Dermis blood vessel endothelial cell (primary cell): ENCODE results near the gene NDC80. TPM values are rescaled to one million over a fixed set of nuclear protein-coding genes. Genes with fewer than 3 reads are reported as not detected.

ENCODE experiments used
- DNase-seq: peaks from one replicate; pipeline ENCODE4 v3.0.0; 2010
- total RNA-seq: library from RNA; depleted of rRNA; stranded (reverse); fragments of >200 nt; gene quantifications from 2 replicates; pipeline ENCODE4 v1.2.3, GENCODE V29; 2014

The NDC80 gene
- total RNA-seq, 1 donor from 2014 or later = 9.0 TPM

DNA sequence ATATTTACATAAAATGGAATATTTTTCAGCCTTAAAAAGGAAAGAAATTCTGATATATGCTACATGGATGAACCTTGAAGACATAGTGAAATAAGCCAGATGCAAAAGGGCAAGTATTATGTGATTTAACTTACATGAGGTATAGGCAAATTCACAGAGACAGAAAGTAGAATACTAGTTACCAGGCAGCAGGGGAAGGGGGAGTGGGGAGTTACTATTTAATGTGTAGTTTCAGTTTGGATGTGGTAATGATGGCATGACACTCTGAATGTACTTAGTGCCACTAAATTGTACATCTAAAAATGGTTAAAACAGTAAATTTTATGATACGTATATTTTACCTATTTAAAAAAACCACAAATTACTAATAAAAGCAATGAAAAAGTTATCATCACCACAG lies 12.1 kb upstream of the NDC80 start:
- no peak for DNase-seq

DNA sequence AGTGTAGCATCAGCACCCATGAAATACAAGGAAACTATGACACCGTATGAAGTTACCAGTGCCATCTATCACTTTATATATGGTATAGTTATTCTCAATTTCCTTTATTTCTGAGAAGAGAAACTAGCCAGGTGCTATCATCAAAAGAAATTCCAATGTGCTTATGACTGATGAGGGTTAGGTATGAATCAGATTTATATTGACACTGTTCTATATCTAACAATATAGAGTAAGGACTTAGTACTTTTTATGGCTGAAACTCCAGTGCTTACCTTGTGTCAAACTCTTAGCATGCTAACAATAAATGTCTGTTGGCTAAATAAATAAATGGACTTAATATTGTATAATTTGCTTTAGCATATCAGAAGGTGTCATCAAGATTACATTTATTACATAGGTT lies 7.0 kb upstream of the NDC80 start:
- DNase-seq = no peak

DNA sequence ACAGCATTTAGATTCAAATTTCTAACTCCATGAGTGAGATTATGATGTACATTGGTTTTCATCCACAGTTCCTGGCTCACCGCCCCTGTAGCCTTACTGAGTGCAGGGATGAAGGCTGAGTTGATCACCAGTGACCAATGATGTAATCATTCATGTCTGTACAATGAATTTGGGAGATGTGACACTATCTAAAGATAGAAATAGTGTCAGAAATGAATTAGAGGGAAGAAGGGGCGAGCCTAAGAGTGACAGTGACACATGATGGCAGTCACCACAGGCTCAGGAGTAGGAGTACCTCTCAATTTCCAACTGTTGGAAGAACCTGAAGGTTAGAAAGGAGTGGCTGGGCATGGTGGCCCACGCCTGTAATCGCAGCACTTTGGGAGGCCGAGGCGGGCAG lies 3.2 kb upstream of the NDC80 start:
- no peak for DNase-seq

DNA sequence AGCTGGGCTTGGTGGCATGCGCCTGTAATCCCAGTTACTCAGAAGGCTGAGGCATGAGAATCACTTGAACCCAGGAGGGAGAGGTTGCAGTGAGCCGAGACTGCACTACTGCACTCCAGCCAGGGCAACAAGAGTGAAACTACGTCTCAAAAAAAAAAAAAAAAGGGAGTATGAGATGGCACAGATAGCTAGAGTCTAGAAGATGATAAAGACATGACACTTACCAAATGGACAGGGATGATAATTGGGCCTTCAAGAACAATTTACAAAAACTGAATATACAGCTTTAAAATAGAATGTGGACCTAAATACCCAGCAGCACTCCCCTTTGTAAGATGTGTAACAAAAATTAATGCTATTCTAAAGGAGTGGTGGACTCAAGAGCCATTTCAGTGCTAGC lies 2.8 kb upstream of the NDC80 start:
- no peak for DNase-seq

DNA sequence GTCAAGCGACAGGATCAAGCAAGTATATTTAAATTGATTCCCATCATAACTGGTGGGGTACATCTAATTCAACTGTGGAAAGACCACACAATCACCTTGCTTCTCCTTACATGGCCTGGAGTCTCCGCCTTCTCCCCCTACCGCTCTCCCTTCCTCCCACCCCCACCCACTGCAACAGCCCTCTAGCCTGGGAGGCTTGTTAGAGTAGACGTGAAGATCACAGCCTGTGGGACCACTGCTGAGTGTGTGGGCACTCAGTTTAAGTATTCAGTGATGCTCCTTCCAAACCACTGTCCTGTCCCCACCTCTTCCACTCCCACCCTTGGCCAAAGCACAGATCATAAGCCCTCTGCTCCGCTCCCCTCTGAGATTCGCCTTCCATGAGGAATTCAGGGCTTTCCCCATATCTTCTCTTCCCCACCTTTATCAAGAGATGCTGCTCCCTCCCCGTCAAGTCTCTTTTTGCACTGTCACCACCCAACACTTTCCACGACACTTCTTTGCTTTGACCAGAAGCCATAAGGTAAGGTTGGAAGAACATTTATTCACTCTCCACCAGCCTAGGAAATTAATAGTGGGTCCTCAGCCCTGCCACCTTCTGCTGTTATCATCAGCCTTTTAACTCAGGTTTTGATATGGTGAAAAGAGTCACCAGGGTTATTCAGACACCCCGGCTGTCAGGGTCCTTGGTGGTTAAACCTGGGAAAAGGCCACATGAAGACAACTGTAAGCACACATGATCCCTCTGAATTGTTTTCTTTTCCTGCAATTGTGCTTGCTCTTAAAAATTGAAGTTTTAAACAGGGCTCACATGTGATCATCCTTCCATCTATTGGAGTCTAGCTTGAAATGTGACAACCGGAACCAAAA lies 1.8 kb upstream of the NDC80 start:
- DNase-seq = no peak

DNA sequence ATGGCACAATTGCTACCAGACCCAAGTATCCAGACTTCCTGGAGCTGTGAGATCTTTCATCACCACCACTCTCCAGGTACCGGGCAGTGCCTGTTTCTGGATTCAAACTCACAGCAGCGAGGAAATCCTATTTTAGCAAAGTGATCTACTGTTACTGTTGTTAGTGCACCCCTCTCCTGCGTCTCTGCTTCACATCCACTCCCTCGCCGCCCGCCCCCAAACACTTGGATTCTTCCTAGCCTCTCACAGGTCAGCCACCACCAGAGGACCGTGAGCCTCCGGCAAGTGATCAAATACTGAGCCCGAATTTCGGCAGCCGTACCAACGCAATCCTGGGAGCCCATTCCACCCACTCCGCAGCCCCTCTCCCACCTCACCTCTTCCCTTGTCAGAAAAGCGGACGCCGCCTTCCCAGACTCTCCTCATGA lies 571 bp upstream of the NDC80 start:
- peak; percentile 76 for DNase-seq

DNA sequence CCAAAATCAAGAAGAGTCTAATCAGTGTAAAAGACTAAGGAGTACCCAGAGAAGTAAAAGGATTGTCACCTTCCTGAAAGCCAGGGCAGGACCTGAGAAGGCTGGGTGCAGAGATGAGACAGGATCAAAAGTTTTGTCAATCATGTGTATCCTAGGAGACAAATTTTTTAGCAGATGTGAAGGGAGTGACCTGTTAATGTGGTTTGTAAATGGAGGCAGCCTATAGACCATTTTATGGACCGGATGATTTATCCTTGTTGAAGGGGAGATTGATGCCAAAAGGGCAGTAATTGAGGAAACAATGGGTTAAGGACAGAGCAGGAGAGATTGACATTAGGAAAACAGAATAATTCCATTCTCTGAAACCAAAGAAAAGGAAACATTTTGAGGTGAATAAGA lies 813 bp downstream of the NDC80 start:
- no peak for DNase-seq

DNA sequence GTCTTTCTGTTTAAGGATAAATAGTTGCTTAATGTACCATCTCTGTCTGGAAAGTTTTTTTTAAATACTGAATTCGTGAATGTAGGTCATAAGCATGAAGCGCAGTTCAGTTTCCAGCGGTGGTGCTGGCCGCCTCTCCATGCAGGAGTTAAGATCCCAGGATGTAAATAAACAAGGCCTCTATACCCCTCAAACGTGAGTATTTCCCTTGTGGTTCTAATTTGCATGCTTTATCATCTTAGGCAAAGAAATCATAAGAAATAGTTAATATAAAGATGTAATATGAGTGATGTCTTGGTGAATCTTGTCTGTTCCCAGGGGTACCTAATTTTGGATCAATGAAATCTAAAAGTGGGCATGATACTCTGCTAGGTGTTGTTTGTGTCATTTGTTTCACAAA lies 1.5 kb downstream of the NDC80 start:
- DNase-seq = no peak

DNA sequence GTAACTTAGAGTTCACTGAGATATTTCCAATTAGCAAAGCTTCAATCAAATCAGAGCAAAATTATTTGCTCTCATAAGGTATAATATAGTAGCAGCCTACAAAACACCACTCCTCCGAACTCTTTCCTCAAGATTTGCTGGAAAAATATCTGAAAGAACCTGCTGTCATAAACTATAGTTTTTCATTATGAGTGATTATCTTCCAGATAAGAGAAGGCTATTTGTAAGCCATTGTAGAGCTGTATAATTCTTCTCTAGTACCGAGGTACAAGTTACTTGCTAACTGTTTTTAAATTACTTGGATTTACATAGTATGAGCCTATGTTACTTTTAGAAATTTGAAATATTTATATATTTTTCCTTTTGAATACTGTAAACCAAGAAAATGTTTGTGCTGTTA lies 2.1 kb downstream of the NDC80 start:
- no peak for DNase-seq

DNA sequence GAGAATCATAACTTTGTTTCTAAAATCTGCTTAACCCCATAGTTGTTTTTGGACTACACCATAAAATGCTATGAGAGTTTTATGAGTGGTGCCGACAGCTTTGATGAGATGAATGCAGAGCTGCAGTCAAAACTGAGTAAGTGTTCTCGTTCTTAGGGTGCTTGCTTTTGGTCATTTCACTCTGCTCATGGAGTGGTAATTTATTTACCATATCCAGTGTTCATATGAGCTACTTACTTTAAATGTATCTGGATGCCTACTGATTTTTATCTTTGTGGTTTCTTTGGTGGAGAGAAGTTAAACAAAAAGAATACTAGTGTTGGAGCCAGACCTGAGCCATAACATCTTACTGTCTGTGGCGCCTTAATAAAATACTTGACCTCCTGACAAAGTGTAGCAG lies 16.4 kb downstream of the NDC80 start:
- DNase-seq = no peak

DNA sequence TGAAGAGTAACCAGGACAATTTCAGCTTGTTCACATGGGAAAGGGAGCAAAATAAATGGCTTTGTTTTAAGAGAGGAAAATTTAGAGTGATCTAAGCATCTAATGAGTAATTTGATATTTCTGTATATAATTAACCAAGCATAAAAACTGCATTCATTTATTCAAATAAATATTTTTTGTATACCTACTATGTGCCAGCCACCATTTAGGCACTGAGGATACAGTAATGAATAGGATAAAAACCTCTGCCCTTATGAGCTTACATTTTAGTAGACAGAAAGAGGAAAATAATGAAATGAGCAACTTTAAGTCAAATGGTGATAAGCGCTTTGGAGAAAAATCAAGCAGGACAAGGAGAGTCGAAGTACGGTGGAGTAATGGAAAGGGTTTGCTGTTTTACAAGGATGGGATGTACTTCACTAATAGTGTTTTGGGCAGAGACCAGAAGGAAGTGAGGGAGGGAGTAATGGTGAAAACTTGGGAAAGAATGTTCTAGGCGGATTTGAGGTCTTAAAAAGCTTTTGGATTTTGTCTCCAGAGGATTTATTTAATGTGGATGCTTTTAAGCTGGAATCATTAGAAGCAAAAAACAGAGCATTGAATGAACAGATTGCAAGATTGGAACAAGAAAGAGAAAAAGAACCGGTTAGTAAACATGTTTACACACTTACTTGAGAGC lies 17.4 kb downstream of the NDC80 start:
- DNase-seq = no peak

DNA sequence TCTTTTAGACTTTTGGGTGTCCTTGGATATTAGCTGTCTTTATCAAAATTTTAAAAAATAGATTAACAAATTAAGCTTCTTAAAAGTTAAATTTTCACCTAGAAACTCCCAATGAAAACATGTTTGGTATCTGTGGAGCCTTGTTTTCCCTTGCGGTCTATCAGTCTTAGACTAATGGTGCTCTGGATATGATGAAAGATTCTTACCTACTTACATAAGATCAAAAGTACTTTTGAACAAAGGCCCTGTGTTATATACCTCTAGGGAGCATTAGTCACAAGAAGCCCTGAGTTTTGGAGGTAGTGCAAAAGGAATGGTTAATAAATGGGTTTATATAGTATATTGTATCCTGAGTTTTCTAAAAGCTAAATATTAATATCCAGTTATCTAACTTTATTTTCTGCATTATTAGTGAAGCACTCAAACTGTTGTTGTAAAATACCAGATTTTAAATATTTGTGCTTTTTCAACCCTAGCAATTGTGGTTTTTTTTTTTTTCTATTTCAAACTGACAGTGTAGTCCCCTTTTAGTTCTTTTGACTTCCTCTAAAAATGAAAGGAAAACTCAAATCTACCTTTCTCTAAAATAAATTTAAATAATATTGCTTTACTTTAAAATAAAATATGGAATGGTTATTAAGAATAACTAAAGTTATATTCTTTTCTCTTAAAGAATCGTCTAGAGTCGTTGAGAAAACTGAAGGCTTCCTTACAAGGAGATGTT lies 18.1 kb downstream of the NDC80 start:
- no peak for DNase-seq

DNA sequence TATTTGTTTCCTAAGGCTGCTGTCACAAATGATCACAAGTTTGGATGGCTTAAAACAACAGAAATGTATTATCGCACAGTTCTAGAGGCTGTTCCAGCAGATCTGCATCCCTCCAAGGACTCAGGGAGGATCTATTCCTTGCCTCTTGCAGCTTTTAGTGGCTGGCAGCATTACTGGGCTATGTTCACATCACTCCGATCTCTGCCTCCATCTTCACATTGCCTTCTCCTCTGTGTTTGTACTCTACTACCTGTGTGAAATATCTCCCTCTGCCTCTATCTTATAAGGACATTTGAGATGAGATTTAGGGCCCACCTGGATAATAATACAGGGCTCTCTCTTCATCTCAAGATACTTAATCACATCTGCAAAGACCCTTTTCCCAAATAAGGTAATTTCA lies 18.9 kb downstream of the NDC80 start:
- no peak for DNase-seq

DNA sequence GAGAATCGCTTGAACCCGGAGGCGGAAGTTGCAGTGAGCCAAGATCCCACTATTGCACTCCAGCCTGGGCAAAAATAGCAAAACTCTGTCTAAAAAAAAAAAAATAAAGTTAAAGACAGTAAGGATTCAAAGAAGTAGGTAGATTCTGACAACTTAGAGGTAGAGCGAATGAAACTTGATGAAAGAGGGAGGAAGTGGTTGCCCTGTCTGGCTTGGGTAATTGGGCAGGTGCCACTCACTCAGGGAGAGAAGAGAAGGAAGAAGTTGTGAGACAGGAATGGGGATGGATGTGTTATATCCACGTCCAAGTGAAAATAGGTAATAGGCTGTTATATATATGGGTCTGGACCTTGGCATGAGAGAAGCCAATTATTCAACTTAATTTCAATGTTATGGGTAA lies 26.3 kb downstream of the NDC80 start:
- DNase-seq = no peak

DNA sequence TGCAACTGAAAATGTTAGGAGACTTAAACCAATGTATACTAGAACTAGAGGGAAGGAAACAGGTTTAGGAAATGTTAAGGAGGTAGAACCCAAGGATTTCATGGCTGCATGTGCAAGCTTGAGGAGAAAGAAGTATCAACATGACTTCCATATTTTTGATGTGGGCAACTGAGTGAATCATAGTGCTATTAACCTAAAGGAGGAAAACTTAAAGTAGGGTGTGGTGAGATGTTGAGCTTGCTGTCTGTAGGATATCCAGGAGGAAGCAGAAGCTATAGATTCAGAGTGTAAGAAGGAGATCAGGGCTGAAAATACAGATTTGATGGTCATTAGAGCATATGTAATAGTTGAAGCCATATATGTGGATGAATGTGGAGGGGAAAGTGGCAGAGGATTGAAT lies 31.5 kb downstream of the NDC80 start:
- no peak for DNase-seq

DNA sequence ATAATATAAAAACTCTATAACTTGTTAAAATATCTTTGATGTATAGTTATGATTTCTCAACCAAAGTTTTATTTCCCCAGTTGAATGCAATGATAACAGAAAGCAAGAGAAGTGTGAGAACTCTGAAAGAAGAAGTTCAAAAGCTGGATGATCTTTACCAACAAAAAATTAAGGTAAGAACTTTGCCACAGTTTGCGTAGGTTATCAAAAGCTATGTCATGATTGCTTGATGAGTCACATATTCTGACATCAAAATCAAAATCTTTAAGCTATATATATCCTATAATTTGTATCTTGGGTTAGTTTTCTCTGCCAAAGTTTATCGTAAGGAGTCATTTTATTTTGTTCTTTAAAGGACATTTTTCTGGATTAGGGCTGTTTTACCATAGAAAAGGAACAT lies 35.0 kb downstream of the NDC80 start:
- peak; percentile 24 for DNase-seq

DNA sequence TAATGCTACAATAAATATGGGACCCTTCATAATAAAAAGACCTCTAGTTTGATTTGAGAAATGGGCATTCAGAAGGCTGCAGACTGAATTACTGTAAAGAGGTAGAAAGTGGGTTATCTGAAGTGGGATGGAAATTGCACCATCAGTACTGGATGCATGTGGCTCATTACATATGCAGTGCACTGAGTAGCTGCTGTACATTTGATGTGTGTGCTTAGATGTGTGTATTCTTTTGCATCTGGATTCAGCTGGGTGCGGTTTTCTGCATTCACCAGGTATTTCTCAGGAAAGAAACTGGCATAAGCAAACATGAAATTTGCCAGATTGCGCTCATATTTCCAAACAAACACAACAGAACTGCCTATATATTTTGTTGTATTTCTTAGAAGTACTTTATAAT lies 38.2 kb downstream of the NDC80 start:
- DNase-seq = no peak

DNA sequence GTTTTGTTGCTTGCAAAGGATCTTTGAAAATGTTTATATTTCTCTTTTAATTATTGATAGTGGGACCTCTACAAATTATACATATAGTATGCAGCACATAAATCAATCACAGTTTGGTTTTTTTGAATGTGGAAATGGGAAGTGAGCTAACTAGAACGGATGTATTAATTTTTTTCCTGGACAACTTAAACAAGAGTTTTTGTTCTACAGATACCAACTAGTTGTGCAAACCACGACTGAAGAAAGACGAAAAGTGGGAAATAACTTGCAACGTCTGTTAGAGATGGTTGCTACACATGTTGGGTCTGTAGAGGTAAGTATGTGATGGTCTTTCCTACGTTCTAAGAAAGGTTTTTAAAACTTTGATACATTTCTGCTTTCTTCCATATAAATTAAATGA lies 39.2 kb downstream of the NDC80 start:
- no peak for DNase-seq

DNA sequence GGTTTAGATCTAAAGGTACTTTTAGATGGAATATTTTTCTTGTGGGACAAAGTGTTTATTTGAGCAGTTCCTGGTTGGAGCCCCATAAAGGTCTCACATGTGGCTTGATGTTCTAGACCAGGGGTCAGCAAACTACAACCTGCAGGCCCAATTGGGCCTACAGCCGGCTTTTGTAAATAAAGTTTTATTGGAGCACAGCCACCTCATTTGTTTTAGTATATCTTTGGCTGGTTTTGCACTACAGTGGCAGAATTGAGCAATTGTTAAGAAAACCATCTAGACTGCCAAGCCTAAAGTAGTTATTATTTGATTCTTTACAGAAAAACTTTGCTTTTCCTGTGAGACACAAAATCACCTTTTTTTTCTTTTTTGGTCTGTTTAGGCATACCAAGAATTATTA lies 41.6 kb downstream of the NDC80 start:
- DNase-seq = no peak

DNA sequence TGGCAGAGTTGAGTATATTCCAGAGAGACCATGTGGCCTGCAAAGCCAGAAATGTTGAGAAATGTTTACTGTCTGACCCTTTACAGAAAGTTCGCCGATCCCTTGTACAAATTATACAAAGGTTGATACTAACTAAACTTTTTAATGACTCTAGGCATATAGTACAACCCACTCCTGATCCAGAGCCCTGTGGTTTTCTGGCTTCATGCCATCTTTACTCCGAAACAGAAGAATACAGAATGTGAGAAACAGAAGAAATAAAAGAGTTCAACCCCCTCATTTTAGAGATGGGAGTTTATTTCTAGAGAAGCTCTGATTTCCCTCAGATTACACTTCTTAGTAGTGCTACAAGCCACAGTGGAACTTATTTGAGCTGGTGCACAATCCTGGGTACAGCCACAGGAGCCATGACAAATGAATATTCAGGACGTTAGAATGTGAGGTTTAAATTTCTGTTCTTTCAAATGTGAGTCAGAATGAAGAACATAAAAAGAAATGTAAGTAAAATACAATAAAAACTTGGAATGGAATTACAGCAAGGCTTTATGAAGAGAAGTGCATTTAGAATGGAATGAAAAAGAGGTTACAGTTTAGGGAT lies 46.1 kb downstream of the NDC80 start:
- no peak for DNase-seq

DNA sequence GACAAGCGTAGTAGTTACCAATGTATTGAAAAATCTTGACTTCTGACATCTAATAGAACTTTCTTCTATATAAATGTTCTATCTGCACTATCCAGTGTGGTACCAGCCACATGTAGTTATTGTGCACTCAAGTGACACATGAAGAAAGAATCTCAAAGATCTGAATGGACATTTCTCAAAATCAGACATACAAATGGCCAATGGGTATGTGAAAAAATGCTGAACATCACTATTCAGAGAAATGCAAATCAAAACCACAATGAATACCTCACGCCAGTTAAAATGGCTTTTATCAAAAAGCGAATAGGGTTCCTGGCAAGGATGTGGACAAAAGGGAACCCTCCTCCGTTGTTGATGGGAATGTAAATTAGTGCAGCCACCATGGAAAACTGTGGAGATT lies 46.7 kb downstream of the NDC80 start:
- DNase-seq = no peak

DNA sequence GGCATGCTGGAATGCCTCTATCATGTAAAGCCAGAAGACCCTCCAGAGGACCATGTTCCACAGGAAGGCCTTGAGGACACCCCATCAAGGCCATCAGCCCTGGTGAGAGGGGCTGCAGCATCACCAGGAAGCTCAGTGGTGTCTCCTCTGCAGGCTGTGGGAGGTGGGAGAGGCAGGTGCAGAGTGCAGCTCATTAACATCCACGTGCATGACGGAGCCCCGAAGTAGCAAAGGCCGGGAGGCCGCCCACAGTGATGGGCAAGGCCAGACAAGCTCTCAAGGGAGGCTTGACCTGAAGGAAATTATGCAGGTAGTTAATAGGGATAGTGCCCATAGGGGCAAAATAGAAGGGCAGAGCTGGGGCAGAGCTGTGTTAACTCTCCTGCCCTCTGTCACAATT lies 53.9 kb downstream of the NDC80 start:
- DNase-seq = no peak

DNA sequence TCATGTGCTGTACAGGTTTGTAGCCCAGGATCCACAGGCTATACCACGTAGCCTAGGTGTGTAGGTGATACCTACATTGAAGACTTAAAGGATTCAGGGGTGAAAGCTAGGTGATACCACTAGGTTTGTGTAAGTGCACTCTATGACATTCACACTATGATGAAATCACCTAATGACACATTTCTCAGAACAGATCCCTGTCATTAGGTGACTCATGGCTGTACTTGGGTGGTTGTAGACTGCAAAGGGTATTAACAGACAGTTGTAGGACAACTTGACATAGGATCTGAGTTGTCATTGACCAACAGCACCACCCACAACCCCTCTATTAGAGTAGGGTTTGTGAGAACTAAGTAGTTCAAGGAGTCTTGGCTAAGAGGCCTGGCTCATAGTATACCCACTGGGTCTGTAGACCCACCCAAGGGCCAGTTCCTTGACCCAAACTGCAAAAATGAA lies 56.5 kb downstream of the NDC80 start:
- no peak for DNase-seq
